Activated B cell treated with CpG ODN at 0.5 μM for 24 hours (primary cell): ENCODE data around the gene EXOC1. TPM values are rescaled to one million over a fixed set of nuclear protein-coding genes. Genes with fewer than 3 reads are reported as not detected.

Experiments
- ATAC-seq: fragments of 200-7000 bp; cut with Tn5 transposase; one replicate; pipeline ENCODE4 v1.10.0; 2021; ENCODE audit warnings: low read depth, mild to moderate bottlenecking, moderate library complexity
- CTCF ChIA-PET: fragments of 350-600 bp; sonication (Branson Sonifier 250); formaldehyde crosslinking; loops from one replicate; lab custom pipeline; 2021; ENCODE audit warnings: antibody characterized with exemption; lab: Charles Lee
- POLR2A ChIA-PET: fragments of 350-600 bp; sonication (Branson Sonifier 250); formaldehyde crosslinking; loops from one replicate; lab custom pipeline; 2021; ENCODE audit warnings: antibody characterized with exemption; lab: Charles Lee
- DNase-seq: peaks from one replicate; pipeline ENCODE4 v3.0.0; 2022
- H3K27ac Mint-ChIP-seq: one replicate; pipeline ENCODE4 v1.8.0; 2020; ENCODE audit warnings: mixed read lengths
- H3K27me3 Mint-ChIP-seq: one replicate; pipeline ENCODE4 v1.8.0; 2021; ENCODE audit warnings: mixed read lengths
- H3K36me3 Mint-ChIP-seq: one replicate; pipeline ENCODE4 v1.8.0; 2021; ENCODE audit warnings: low read depth, mixed read lengths
- H3K4me1 Mint-ChIP-seq: one replicate; pipeline ENCODE4 v1.8.0; 2021; ENCODE audit warnings: mixed read lengths
- H3K4me3 Mint-ChIP-seq: one replicate; pipeline ENCODE4 v1.8.0; 2020; ENCODE audit warnings: mild to moderate bottlenecking, mixed read lengths
- H3K9me3 Mint-ChIP-seq: one replicate; pipeline ENCODE4 v1.8.0; 2020; ENCODE audit warnings: mixed read lengths
- CTCF ChIP-seq: fragments of 200-600 bp; IDR thresholded peaks from one replicate; pipeline ENCODE4 v1.8.0; 2022; ENCODE audit warnings: antibody characterized with exemption, mild to moderate bottlenecking
- intact Hi-C: fragments of 100-400 bp; cut with micrococcal nuclease; formaldehyde crosslinking; loops from one replicate; pipeline ENCODE4 v1.15.1; 2024
- total RNA-seq: library from RNA; stranded (reverse); gene quantifications from 2 replicates; pipeline ENCODE4 v1.2.3, GENCODE V29; 2022

Gene EXOC1
- total RNA-seq, 1 donor from 2014 or later = 34.8 TPM

GRCh38 chr4:55871299-55871800 is 17.9 kb downstream of the EXOC1 start:
- ChIA-PET POLR2A (no interaction called here), CTCF (interaction anchor here (1.1 kb wide), 1 partner anchor 8 kb away, joined by 3 read pairs; no protein-coding TSS in a partner anchor)
- Mint-ChIP-seq H3K27ac (no peak overlapping the region), H3K27me3 (no peaks in the 10 kb centered on the region), H3K4me3 (no peak overlapping the region), H3K4me1 (peaks cover 10% of the 10 kb centered on the region), H3K9me3 (no peaks in the 10 kb centered on the region), H3K36me3 (peaks cover 65% of the 10 kb centered on the region)
- DNase-seq (no peak), ATAC-seq (no peak)
- TF ChIP-seq CTCF = no peak
- intact Hi-C loops = no loop called here

- ATAC-seq = no peak
- no peaks in the 10 kb centered on the region for H3K4me1 Mint-ChIP-seq
- H3K27ac Mint-ChIP-seq = no peak overlapping the region
- H3K4me3 Mint-ChIP-seq = no peak overlapping the region
- intact Hi-C loops = no loop called here
- peaks cover 68% of the 10 kb centered on the region for H3K36me3 Mint-ChIP-seq
- no peaks in the 10 kb centered on the region for H3K27me3 Mint-ChIP-seq
- TF ChIP-seq CTCF = no peak
- DNase-seq = no peak
- CTCF ChIA-PET = no interaction called here
- POLR2A ChIA-PET = no interaction called here
- H3K9me3 Mint-ChIP-seq = no peaks in the 10 kb centered on the region
Measured at GRCh38 chr4:55874831-55875230, 21.4 kb downstream of the EXOC1 start.

GRCh38 chr4:55876387-55876786 is 22.9 kb downstream of the EXOC1 start:
- no peak for DNase-seq
- ChIA-PET CTCF (interaction anchor here (1.1 kb wide), 1 partner anchor 10 kb away, joined by 4 read pairs; no protein-coding TSS in a partner anchor), POLR2A (no interaction called here)
- no peak for ATAC-seq
- peaks cover 67% of the 10 kb centered on the region for H3K36me3 Mint-ChIP-seq
- H3K27ac Mint-ChIP-seq = no peak overlapping the region
- TF ChIP-seq CTCF = no peak
- intact Hi-C loops = no loop called here
- no peak overlapping the region for H3K4me3 Mint-ChIP-seq
- H3K4me1 Mint-ChIP-seq = no peaks in the 10 kb centered on the region
- no peaks in the 10 kb centered on the region for H3K9me3 Mint-ChIP-seq
- H3K27me3 Mint-ChIP-seq = no peaks in the 10 kb centered on the region

- POLR2A ChIA-PET = no interaction called here
- CTCF ChIA-PET = no interaction called here
- Mint-ChIP-seq H3K27me3 (no peaks in the 10 kb centered on the region), H3K9me3 (no peaks in the 10 kb centered on the region), H3K4me1 (no peaks in the 10 kb centered on the region), H3K4me3 (no peak overlapping the region), H3K27ac (no peak overlapping the region), H3K36me3 (peaks cover 63% of the 10 kb centered on the region)
- intact Hi-C loops = no loop called here
- DNase-seq = no peak
- TF ChIP-seq CTCF = no peak
- ATAC-seq = no peak
Measured at GRCh38 chr4:55879224-55879623, 25.8 kb downstream of the EXOC1 start.

- intact Hi-C loops = no loop called here
- CTCF ChIA-PET = interaction anchor here (0.8 kb wide), 1 partner anchor 13 kb away, joined by 3 read pairs; no protein-coding TSS in a partner anchor
- TF ChIP-seq CTCF = no peak
- Mint-ChIP-seq H3K27me3 (no peaks in the 10 kb centered on the region), H3K27ac (no peak overlapping the region), H3K4me1 (no peaks in the 10 kb centered on the region), H3K9me3 (no peaks in the 10 kb centered on the region), H3K4me3 (no peak overlapping the region), H3K36me3 (peaks cover 61% of the 10 kb centered on the region)
- DNase-seq (no peak), ATAC-seq (no peak)
- POLR2A ChIA-PET = no interaction called here
Measured at GRCh38 chr4:55880652-55881280, 27.3 kb downstream of the EXOC1 start.
